GM23248 (cell line): ENCODE results near the gene CMTM6.

Experiments used
- EZH2 ChIP-seq: fragments of 200-600 bp; sonication (generic); IDR thresholded peaks from 2 replicates; pipeline ENCODE4 v1.6.1; 2018; ENCODE audit warnings: antibody characterized with exemption, mild to moderate bottlenecking; ENCODE audit not compliant: insufficient read depth, poor library complexity, severe bottlenecking
- EZH2phosphoT487 ChIP-seq: fragments of 200-600 bp; sonication (generic); IDR thresholded peaks from 2 replicates; pipeline ENCODE4 v1.6.1; 2018; ENCODE audit warnings: antibody characterized with exemption, moderate library complexity, mild to moderate bottlenecking, low read depth; ENCODE audit not compliant: insufficient read depth

GRCh38 chr3:32438596-32439344, 63.9 kb downstream of the CMTM6 start:
- TF ChIP-seq EZH2: no peak
- no peak for TF ChIP-seq EZH2phosphoT487
